ENCODE data around the gene AMMECR1.

Gene AMMECR1

DNA sequence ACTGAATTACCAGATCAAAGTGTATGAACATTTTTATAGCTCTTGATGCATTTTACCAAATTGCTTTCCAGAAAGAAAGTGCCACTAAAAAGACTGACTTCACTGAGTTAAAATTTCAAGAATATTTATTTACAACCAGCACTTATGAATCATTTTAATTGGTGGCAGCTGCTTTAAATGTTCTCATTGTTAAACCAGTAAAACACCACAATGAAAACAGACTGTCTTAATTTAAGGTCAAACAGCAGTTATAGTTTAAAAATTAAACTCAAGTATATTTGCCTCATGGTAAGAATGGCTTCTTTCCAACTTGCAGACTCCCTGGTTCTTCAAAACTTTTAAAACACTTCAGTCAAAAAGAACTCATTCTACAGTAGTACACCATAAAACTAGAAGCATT lies 36.9 kb downstream of the AMMECR1 start:
- Histone ChIP-seq H3K4me2 (ENCODE audit: low read length) (no peak overlapping the region), H3K36me3 (ENCODE audit: insufficient read depth, low read length) (no peaks in the 10 kb centered on the region), H3K9me3 (ENCODE audit: low read length) (no peaks in the 10 kb centered on the region), H4K20me1 (ENCODE audit: insufficient read depth, low read length) (no peaks in the 10 kb centered on the region), H3K9ac (ENCODE audit: low read length) (no peak overlapping the region), H3K27ac (ENCODE audit: low read depth, low read length, poor library complexity, severe bottlenecking) (no peak overlapping the region), H3K4me1 (ENCODE audit: insufficient read depth, low read length, severe bottlenecking) (peaks cover 28% of the 10 kb centered on the region), H3K79me2 (ENCODE audit: insufficient read depth, low read length) (peaks cover 18% of the 10 kb centered on the region; the same call in 1 of the 2 replicates), H3F3A (ENCODE audit: insufficient read depth, low read length) (no peaks in the 10 kb centered on the region), H3K27me3 (ENCODE audit: insufficient read depth, low read length) (no peaks in the 10 kb centered on the region), H3K9me2 (ENCODE audit: low read depth, low read length) (no peaks in the 10 kb centered on the region), H3K4me3 (ENCODE audit: low read depth, low read length, poor library complexity, severe bottlenecking) (no peak overlapping the region), H2AFZ (ENCODE audit: low read length) (no peak overlapping the region)
- TF ChIP-seq EZH2 (IDR thresholded peaks at IDR 0.05; ENCODE audit: borderline replicate concordance, low read length) (no peak), CTCF (IDR thresholded peaks at IDR 0.05; ENCODE audit: low read length) (no peak)

- no peaks in the 10 kb centered on the region for H3K9me3 ChIP-seq (ENCODE audit: low read length)
- no peaks in the 10 kb centered on the region for H3F3A ChIP-seq (ENCODE audit: insufficient read depth, low read length)
- TF ChIP-seq EZH2 (IDR thresholded peaks at IDR 0.05; ENCODE audit: borderline replicate concordance, low read length) (no peak), CTCF (IDR thresholded peaks at IDR 0.05; ENCODE audit: low read length) (no peak)
- H3K27ac ChIP-seq (ENCODE audit: low read depth, low read length, poor library complexity, severe bottlenecking) = peak overlapping the region; percentile 28
- H3K4me2 ChIP-seq (ENCODE audit: low read length) = no peak overlapping the region
- H3K27me3 ChIP-seq (ENCODE audit: insufficient read depth, low read length) = no peaks in the 10 kb centered on the region
- H3K9me2 ChIP-seq (ENCODE audit: low read depth, low read length) = no peaks in the 10 kb centered on the region
- H4K20me1 ChIP-seq (ENCODE audit: insufficient read depth, low read length) = no peaks in the 10 kb centered on the region
- peaks cover 18% of the 10 kb centered on the region; the same call in 1 of the 2 replicates for H3K79me2 ChIP-seq (ENCODE audit: insufficient read depth, low read length)
- H3K4me3 ChIP-seq (ENCODE audit: low read depth, low read length, poor library complexity, severe bottlenecking) = no peak overlapping the region
- no peak overlapping the region for H3K9ac ChIP-seq (ENCODE audit: low read length)
- no peaks in the 10 kb centered on the region for H3K36me3 ChIP-seq (ENCODE audit: insufficient read depth, low read length)
- no peak overlapping the region for H2AFZ ChIP-seq (ENCODE audit: low read length)
- peaks cover 35% of the 10 kb centered on the region for H3K4me1 ChIP-seq (ENCODE audit: insufficient read depth, low read length, severe bottlenecking)
These were observed 40.3 kb downstream of the AMMECR1 start for GRCh38 chrX:110277609-110278008.

GRCh38 chrX:110276778-110277177 lies 41.1 kb downstream of the AMMECR1 start:
- Histone ChIP-seq H3K4me2 (ENCODE audit: low read length) (no peak overlapping the region), H3K4me1 (ENCODE audit: insufficient read depth, low read length, severe bottlenecking) (peaks cover 35% of the 10 kb centered on the region), H3K9ac (ENCODE audit: low read length) (no peak overlapping the region), H3K9me3 (ENCODE audit: low read length) (no peaks in the 10 kb centered on the region), H3K79me2 (ENCODE audit: insufficient read depth, low read length) (peaks cover 18% of the 10 kb centered on the region; the same call in 1 of the 2 replicates), H3K27ac (ENCODE audit: low read depth, low read length, poor library complexity, severe bottlenecking) (peak overlapping the region; percentile 42), H3K9me2 (ENCODE audit: low read depth, low read length) (no peaks in the 10 kb centered on the region), H3K4me3 (ENCODE audit: low read depth, low read length, poor library complexity, severe bottlenecking) (no peak overlapping the region), H3K27me3 (ENCODE audit: insufficient read depth, low read length) (no peaks in the 10 kb centered on the region), H2AFZ (ENCODE audit: low read length) (no peak overlapping the region), H4K20me1 (ENCODE audit: insufficient read depth, low read length) (no peaks in the 10 kb centered on the region), H3K36me3 (ENCODE audit: insufficient read depth, low read length) (no peaks in the 10 kb centered on the region), H3F3A (ENCODE audit: insufficient read depth, low read length) (no peaks in the 10 kb centered on the region)
- TF ChIP-seq CTCF (IDR thresholded peaks at IDR 0.05; ENCODE audit: low read length) = no peak
- no peak for TF ChIP-seq EZH2 (IDR thresholded peaks at IDR 0.05; ENCODE audit: borderline replicate concordance, low read length)
